Measurements from ENCODE around the gene TWIST2.

DNA sequence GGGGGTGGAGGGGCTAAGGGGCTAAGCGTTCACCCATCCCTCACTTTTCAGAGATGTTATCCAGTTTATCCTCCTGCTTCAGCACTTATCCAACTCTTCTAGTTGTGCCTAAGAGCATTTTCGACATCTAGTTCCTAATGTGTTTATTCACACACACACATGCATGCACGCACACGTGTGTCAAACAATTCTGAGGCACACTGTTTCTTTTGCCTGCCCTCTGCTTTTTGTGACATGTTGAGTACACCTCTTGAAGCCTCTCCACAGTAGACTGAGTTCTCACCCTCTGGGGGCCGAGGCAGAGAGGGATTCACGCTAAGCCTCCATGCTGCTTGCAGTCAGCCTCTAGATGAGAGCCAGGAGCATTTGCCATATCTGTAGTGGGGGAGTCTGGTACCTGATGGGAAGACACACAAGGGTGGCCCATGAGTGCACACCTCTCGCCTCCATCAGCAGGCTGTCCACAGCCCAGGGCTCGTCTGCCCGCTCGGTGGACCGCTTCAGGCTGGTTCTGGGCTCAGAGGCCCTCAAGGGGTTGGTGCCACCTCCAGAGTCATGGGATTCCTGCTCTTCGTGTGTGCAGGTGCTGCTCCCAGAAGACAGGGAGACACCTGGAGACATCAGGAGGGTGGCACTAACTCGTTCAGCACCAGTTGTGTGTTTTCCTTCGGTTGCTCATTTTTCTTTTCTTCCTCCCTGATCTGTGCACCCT lies 11.9 kb downstream of the TWIST2 start:
- TF ChIP-seq CTCF (IDR thresholded peaks at IDR 0.05) (no peak), POLR2A (IDR thresholded peaks at IDR 0.05) (no peak)

Measured in prostate gland (tissue), 2 donors.